IMR-90 (cell line): ENCODE results near the gene RHOH. TPM values are rescaled to one million over a fixed set of nuclear protein-coding genes. Genes with fewer than 3 reads are reported as not detected.

Experiments
- ATAC-seq: fragments of 200-7000 bp; cut with Tn5 transposase; 2 replicates; pipeline ENCODE4 v1.9.1; 2020; ENCODE audit warnings: low read depth, mild to moderate bottlenecking, moderate library complexity
- BruUV-seq: library from RNA; stranded (reverse); fragments of 400-500 nt; replicated peaks from 2 replicates; lab custom pipeline; 2021; lab: Mats Ljungman, UMichigan
- CTCF ChIA-PET: fragments of 300-600 bp; formaldehyde crosslinking; extraction: SDS; loops from one replicate; lab custom pipeline; 2021; ENCODE audit warnings: antibody characterized with exemption; lab: Yijun Ruan, JAX
- POLR2A ChIA-PET: fragments of 300-600 bp; sonication (Branson Sonifier 250); formaldehyde crosslinking; loops from one replicate; lab custom pipeline; 2022; ENCODE audit warnings: antibody characterized with exemption; ENCODE audit not compliant: unreplicated experiment; lab: Charles Lee
- DNase-seq: peaks from one replicate; pipeline ENCODE4 v3.0.0; 2013
- H2AFZ ChIP-seq: replicated peaks from 2 replicates; pipeline ENCODE3; 2013; ENCODE audit warnings: low read length, mild to moderate bottlenecking; ENCODE audit not compliant: poor library complexity
- H2AK5ac ChIP-seq: 2 replicates; pipeline ENCODE4 v1.6.1; 2013; ENCODE audit warnings: low read depth, low read length, inconsistent platforms
- H2AK9ac ChIP-seq: replicated peaks from 2 replicates; pipeline ENCODE3; 2013; ENCODE audit warnings: mild to moderate bottlenecking, low read depth, low read length, moderate library complexity; ENCODE audit not compliant: poor library complexity
- H2BK120ac ChIP-seq: 2 replicates; pipeline ENCODE4 v1.6.1; 2013; ENCODE audit warnings: low read depth, low read length, inconsistent platforms
- H2BK15ac ChIP-seq: 3 replicates; pipeline ENCODE4 v1.6.1; 2013; ENCODE audit warnings: low read depth, low read length, inconsistent platforms
- H2BK20ac ChIP-seq: 2 replicates; pipeline ENCODE4 v1.6.1; 2013; ENCODE audit warnings: low read depth, mild to moderate bottlenecking, inconsistent platforms, low read length, moderate library complexity
- H2BK5ac ChIP-seq: 2 replicates; pipeline ENCODE4 v1.6.1; 2013; ENCODE audit warnings: mild to moderate bottlenecking, low read depth, low read length, inconsistent platforms; ENCODE audit not compliant: poor library complexity, severe bottlenecking
- H3K14ac ChIP-seq: replicated peaks from 2 replicates; pipeline ENCODE4 v1.6.1; 2013; ENCODE audit warnings: low read depth, low read length, inconsistent platforms
- H3K18ac ChIP-seq: 2 replicates; pipeline ENCODE4 v1.6.1; 2013; ENCODE audit warnings: low read depth, low read length, control low read depth
- H3K23ac ChIP-seq: 2 replicates; pipeline ENCODE4 v1.6.1; 2013; ENCODE audit warnings: low read depth, low read length, inconsistent platforms
- H3K27ac ChIP-seq: 2 replicates; pipeline ENCODE4 v1.5.1; 2013; ENCODE audit warnings: mild to moderate bottlenecking, control low read depth, low read length; ENCODE audit not compliant: insufficient read depth
- H3K27me3 ChIP-seq: 2 replicates; pipeline ENCODE4 v1.6.1; 2013; ENCODE audit warnings: low read length; ENCODE audit not compliant: control insufficient read depth, insufficient read depth
- H3K36me3 ChIP-seq: 2 replicates; pipeline ENCODE4 v1.6.1; 2013; ENCODE audit warnings: low read length, mixed read lengths; ENCODE audit not compliant: control insufficient read depth, insufficient read depth
- H3K4ac ChIP-seq: 2 replicates; pipeline ENCODE4 v1.6.1; 2013; ENCODE audit warnings: low read depth, low read length, inconsistent platforms
- H3K4me1 ChIP-seq: 2 replicates; pipeline ENCODE4 v1.6.1; 2013; ENCODE audit warnings: low read length, mixed read lengths; ENCODE audit not compliant: control insufficient read depth, insufficient read depth
- H3K4me2 ChIP-seq: 2 replicates; pipeline ENCODE4 v1.6.1; 2013; ENCODE audit warnings: low read depth, mild to moderate bottlenecking, control low read depth, low read length, moderate library complexity
- H3K4me3 ChIP-seq: 2 replicates; pipeline ENCODE4 v1.5.1; 2013; ENCODE audit warnings: low read depth, mild to moderate bottlenecking, control low read depth, low read length, moderate library complexity; ENCODE audit not compliant: insufficient read depth
- H3K56ac ChIP-seq: 2 replicates; pipeline ENCODE4 v1.6.1; 2013; ENCODE audit warnings: low read length, inconsistent platforms; ENCODE audit not compliant: insufficient read depth; ENCODE audit errors: extremely low read depth
- H3K79me1 ChIP-seq, 2 experiments: 2 replicates each; pipeline ENCODE4 v1.6.1; 2013; ENCODE audit warnings: low read length in 2 of 2, inconsistent platforms in 1 of 2, low read depth in 1 of 2
- H3K9ac ChIP-seq: 2 replicates; pipeline ENCODE4 v1.6.1; 2013; ENCODE audit warnings: low read depth, low read length, control low read depth
- H3K9me1 ChIP-seq: 2 replicates; pipeline ENCODE4 v1.6.1; 2013; ENCODE audit warnings: low read length, inconsistent platforms; ENCODE audit not compliant: insufficient read depth
- H3K9me3 ChIP-seq: 2 replicates; pipeline ENCODE4 v1.6.1; 2013; ENCODE audit warnings: low read length; ENCODE audit not compliant: control insufficient read depth, insufficient read depth
- H4K20me1 ChIP-seq: 2 replicates; pipeline ENCODE4 v1.6.1; 2013; ENCODE audit warnings: low read length, inconsistent platforms; ENCODE audit not compliant: insufficient read depth
- H4K5ac ChIP-seq: 2 replicates; pipeline ENCODE4 v1.6.1; 2013; ENCODE audit warnings: mild to moderate bottlenecking, low read depth, low read length, control low read depth
- H4K8ac ChIP-seq, 2 experiments: 2 replicates each; pipeline ENCODE4 v1.6.1; 2013; ENCODE audit warnings: low read depth in 2 of 2, low read length in 2 of 2, control low read depth in 1 of 2, inconsistent platforms in 1 of 2
- H4K91ac ChIP-seq: 2 replicates; pipeline ENCODE4 v1.6.1; 2013; ENCODE audit warnings: low read depth, low read length, inconsistent platforms; ENCODE audit not compliant: insufficient read depth
- NFE2L2 ChIP-seq: fragments of 150-350 bp; IDR thresholded peaks from 2 replicates; pipeline ENCODE4 v1.6.1; 2016; ENCODE audit warnings: low read depth, mild to moderate bottlenecking, low read length
- USF2 ChIP-seq: fragments of 150-350 bp; IDR thresholded peaks from 2 replicates; pipeline ENCODE4 v1.6.1; 2017; ENCODE audit warnings: mild to moderate bottlenecking, antibody characterized with exemption, low read length, low read depth
- dilution Hi-C: fragments of 300-500 bp; cut with HindIII; formaldehyde crosslinking; loops from one replicate; pipeline ENCODE4 v1.14.3; 2018; ENCODE audit warnings: low sequenced_read_pairs; ENCODE audit not compliant: unreplicated experiment
- in situ Hi-C: fragments of 300-500 bp; cut with MboI; formaldehyde crosslinking; loops from 3 replicates; pipeline ENCODE4 v1.14.3; 2019; ENCODE audit warnings: low sequenced_read_pairs, inconsistent platforms, mixed read lengths
- intact Hi-C: fragments of 100-400 bp; cut with micrococcal nuclease; formaldehyde crosslinking; loops from 2 replicates; pipeline ENCODE4 v1.10.0; 2022
- polyA plus RNA-seq, 3 experiments: library from polyadenylated mRNA; depleted of rRNA; stranded (reverse); fragments of >200 nt; gene quantifications; 2 replicates each; pipeline ENCODE4 v1.2.3, GENCODE V29; 2012; ENCODE audit warnings: low replicate concordance in 1 of 3
- total RNA-seq: library from RNA; depleted of rRNA; stranded (reverse); fragments of >200 nt; gene quantifications from 2 replicates; pipeline ENCODE4 v1.2.3, GENCODE V29; 2012

Gene RHOH
- total and polyA plus RNA-seq, 2 of the 4 experiments (the other 2 are of a cell fraction) = not detected

- Histone ChIP-seq H2BK20ac (no peak overlapping the region), H2BK15ac (no peak overlapping the region), H3K9me1 (no peaks in the 10 kb centered on the region), H3K4me2 (no peak overlapping the region), H4K5ac (no peak overlapping the region), H3K79me1 (no peaks in the 10 kb centered on the region), H3K4ac (no peak overlapping the region), H3K14ac (no peak overlapping the region), H3K9ac (no peak overlapping the region), H2BK5ac (no peak overlapping the region), H3K56ac (no peak overlapping the region), H3K4me1 (no peaks in the 10 kb centered on the region), H3K23ac (no peak overlapping the region), H2BK120ac (no peak overlapping the region), H4K20me1 (no peaks in the 10 kb centered on the region), H3K27ac (no peak overlapping the region), H3K36me3 (no peaks in the 10 kb centered on the region), H4K91ac (no peak overlapping the region), H3K4me3 (no peak overlapping the region), H2AK9ac (no peak overlapping the region), H4K8ac (no peak overlapping the region), H2AFZ (no peak overlapping the region), H3K9me3 (no peaks in the 10 kb centered on the region), H3K27me3 (peaks cover 4% of the 10 kb centered on the region; the same call in 1 of the 2 replicates), H2AK5ac (no peak overlapping the region), H3K18ac (no peak overlapping the region)
- dilution Hi-C loops = no loop called here
- TF ChIP-seq NFE2L2 (no peak), USF2 (no peak)
- no peak for DNase-seq
- intact Hi-C loops = no loop called here
- in situ Hi-C loops = no loop called here
- BruUV-seq = no TSS peak
- CTCF ChIA-PET = no interaction called here
- POLR2A ChIA-PET = no interaction called here
- no peak for ATAC-seq
Observed at GRCh38 chr4:40170588-40170987, 26.2 kb upstream of the RHOH start.
